NCI-H1092 (cell line): ENCODE measurements around the gene PCIF1.
"Not testable (repeated sequence)": the region's sequence is repeated elsewhere in the genome, so short reads cannot be mapped to it uniquely, and the experiment has no call there.

ENCODE experiments used
- DNase-seq: peaks from one replicate; lab custom pipeline; 2025; lab: John Stamatoyannopoulos, UW

Gene PCIF1

DNA sequence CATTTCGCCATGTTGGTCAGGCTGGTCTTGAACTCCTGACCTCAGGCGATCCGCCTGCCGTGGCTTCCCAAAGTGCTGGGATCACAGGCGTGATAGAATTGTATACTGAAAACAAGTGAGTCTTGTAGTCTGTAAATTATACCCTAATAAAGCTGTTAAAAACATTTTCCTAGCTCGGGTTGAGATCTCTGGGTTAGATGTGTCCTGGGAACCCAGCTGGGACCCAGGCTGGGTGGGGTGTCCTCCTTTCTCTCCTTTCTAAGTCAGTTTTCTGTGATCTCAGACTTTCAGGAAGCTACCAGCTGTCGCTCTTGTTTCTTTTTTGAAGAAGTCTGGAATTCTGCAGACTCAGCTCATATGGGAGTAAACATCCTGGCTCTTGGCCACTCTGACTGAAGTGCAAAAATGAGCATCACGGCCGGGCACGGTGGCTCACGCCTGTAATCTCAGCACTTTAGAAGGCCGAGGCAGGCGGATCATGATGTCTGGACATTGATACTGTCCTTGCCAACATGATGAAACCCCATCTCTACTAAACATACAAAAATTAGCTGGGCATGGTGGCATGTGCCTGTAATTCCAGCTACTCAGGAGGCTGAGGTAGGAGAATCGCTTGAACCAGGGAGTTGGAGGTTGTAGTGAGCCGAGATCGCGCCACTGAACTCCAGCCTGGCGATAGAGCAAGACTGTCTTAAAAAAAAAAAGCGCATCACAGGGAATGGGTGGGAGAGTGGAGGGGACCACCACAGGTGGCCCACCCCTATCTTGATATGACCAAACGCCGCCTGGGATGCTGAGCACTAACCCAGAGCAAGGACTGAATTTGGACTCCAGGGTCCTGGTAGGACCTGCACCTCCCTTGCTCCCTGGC is 9.9 kb upstream of the PCIF1 start:
- no peak for DNase-seq

DNA sequence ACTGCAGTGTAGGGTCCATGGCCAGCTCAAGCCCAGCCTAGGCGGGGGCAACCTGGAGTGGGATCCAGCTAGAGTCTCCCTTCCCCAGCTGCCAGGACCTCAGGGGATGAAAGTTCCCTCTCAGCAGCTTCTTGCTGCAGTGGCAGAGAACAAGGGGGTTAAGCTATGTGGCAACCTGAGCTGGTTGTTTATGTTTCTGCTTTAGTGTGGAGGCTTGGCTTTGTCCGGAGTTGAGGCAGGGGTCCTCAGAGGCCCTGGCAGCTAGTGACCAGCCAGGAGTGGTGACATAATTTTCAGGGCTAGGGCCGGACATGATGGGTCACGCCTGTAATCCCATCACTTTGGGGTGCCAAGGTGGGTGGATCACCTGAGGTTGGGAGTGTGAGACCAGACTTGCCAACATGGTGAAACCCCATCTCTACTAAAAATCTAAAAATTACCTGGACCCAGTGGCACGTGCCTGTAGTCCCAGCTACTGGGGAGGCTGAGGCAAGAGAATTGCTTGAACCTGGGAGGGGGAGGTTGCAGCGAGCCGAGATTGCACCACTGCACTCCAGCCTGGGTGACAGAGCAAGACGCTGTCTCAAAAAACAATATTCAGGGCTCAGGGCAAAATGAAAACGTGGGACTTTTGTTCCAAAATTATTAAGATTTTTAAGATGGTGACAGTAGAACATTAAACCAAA is 8.5 kb upstream of the PCIF1 start:
- DNase-seq, result no peak

DNA sequence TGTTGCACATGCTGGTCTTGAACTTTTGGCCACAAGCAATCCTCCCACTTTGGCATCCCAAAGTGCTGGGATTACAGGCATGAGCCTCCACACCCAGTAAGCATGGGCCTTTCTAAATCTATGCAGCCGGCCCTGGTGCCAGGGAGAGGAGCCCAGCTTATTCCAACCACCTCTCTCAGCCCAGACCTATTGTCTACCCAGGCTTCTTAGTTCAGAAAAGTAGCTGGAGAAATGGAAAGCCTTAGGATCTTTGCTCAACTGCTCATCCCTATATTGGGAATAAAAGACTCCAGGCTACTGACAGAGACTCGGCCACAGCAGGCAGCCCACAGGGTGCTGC is 7.8 kb upstream of the PCIF1 start:
- DNase-seq, result no peak

DNA sequence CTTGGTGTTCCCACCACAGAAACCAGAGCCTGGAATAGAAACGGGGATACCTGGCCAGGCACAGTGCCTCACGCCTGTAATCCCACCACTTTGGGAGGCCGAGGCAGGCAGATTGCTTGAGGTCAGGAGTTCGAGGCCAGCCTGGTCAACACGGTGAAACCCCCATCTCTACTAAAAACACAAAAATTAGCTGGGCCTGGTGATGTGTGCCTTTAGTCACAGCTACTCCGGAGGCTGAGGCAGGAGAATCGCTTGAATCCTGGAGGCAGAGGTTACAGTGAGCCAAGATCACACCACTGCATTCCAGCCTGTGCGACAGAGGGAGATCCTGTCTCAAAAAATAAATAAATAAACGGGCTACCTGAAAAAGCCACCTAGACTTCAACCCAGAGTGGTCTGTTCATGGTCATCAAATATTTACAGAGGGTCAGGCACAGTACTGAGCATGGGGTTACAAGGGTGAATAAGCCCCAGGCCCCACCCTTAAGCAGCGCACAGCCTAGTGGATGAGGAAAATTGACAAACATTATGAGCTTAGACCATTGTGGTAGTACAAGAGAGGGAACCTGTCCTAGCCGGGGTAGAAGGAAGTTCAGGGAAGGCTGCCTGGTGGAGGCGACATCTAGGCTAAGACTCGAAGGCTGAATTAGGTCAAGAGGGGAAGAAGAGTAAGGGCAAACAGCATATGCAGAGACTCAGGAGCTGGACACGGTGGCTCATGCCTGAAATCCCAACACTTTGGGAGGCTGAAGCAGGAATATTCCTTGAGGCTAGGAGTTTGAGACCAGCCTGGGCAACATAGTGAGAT is 7.2 kb upstream of the PCIF1 start:
- no peak for DNase-seq

DNA sequence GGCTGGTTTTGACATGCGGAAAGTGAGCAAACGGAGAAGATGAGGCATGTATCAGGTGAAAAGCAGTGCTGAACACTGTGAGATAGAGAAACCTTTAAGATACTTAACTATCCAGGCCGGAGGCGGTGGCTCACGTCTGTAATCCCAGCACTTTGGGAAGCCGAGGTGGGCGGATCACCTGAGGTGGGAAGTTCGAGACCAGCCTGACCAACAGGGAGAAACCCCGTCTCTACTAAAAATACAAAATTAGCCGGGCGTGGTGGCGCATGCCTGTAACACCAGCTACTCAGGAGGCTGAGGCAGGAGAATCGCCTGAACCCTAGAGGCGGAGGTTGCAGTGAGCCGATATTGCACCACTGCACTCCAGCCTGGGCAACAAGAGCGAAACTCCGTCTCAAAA is 2.8 kb upstream of the PCIF1 start:
- not testable (repeated sequence) for DNase-seq

DNA sequence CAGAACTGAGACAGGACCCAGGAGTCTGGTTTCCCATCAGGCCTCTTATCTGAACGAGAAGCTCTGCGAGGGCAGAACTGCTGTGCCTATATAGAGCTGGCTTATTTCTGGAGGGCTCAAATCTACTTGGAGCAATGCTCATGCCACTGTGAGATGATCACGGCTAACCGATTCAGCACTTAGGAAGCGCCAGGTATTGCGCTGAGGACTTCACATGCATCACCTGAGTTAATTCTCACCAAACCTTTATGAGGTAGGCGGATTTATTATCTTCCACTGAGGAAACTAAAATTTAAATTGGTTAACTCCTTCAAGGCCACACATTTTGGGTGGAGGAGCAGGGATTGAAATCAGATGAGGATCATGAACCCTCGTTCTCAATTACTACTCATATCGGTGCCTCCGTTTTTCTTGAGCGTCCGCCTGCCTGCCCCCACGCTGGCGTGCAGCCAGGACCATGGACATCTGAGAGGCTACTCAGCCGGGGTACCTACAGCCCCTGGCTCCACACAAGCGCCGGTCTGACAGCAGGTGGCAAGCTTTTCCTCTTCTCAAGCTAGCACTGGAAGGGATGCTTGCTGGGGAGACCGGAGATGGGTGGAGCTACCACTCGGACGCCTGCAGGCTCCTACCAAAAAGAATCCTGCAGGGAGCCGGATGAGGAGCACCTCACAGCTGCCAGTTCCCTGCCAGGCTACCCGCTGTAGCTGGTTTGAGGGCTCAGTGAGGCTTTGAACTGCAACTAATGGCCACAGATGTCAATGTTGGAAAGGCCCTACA is 1.0 kb upstream of the PCIF1 start:
- peak; percentile 69 for DNase-seq

DNA sequence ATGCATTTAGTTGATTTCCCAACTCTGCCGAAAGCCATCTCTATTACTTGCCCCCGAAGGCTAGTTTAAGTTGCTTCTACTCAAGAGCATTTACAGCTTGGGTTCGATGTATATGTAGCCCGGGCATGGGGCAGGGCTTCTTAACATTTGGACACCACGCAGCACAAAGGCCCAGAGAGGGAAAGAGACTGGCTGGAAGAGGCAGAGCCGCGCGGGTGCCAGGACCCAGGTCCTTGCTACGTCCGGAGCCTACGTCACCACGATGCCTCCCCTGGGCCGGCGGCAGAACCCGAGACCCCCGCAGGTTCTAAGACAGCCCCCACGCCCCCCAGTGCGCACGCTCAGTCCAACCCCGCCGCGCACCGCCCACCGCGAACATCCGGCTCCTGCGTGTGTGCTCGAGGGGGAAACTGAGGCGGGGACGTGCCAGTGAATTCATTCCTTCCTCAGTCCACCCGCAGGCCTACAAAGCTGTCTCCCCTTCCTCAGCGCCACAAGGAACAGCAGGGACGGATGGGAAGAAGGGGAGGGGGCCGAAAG is 367 bp upstream of the PCIF1 start:
- DNase-seq, result peak; percentile 62

DNA sequence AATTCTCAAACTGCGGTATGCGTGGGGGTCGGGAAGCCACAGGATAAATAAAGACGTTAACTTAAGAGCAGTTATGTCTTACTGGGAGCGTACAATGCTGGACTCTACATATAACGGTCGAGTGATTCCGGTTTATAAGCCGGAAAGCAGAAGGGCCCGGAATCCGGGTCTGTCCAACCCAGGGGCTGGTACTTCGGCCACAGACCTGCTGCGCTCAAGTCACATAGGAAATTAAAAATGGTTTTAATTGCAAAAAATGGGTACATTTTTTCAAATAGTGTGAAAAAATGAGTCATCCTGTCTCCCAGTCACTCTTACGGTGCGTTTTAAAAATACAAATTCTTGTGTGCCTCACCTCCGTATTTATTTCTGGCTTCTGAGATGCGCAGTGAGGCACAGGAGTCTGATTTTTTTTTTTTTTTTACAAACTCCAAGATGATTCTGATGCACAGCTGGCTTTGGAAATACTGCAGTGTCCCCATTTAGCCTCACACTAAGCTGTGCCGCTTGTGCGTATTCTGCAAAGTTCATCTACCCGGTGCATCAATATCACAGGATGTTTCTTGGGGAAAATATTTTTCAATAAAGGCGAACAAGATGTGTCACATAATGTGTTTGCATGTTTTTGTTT is 1.0 kb downstream of the PCIF1 start:
- DNase-seq, result no peak

DNA sequence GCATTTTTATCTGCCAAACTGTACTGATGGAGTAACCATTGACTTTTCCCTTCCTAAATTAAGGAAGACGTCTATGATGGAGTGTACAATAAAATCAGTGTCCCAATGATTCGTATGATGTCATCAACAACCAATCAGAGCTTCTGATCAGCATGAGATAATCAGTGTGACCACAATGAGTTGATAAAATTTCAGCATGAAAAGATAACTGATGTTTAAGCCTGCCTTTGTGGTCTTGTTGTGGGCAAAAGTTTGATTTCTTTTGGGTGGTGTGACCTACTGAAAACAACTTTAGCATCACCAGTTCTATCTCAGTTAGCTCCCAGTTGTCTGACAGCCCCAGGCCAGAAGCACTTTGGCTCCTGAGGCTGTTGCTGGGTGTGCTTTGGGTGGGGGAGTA is 3.3 kb downstream of the PCIF1 start:
- DNase-seq, result no peak

DNA sequence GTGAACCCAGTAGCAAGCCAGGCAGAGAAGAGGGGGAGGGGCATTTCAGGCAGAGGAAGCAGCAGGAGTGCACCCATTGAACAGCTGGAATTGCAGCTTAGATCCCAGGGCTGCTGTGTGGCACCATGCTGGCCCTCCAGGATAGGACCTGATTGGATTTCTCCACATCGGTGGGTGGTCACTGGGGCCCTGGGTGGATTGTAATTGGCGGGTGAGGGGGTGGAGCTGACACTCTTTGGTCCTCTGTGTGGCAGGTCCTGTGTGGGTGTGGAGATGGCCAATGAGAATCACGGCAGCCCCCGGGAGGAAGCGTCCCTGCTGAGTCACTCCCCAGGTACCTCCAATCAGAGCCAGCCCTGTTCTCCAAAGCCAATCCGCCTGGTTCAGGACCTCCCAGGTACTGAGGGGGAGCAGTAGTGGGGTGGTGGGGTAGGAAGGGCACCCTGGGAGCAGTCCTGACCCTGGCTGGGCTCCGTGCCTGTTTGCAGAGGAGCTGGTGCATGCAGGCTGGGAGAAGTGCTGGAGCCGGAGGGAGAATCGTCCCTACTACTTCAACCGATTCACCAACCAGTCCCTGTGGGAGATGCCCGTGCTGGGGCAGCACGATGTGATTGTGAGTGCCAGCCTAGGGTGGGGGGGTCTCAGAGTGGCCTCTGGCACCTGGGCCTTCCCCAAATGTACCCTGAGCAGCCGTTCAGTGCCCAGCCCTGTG is 4.4 kb downstream of the PCIF1 start:
- no peak for DNase-seq

DNA sequence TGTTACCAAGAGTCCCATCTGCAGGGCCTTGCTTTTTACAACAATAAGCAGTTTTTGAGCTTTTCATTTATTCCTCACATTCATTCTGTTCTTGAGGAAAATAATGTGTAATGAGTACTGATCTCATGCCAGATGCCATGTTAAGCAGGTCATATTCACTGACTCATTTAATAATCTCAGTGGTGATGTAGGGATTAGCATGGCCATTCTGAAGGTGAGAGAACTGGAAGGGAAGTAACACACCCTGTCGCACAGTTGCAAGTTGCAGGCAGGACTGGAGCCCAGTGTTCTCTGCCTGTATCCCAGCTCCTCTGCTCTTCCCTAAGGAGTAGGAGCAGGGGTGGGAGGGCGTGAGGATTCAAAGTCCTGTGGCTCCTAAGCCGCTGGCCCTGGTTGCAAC is 5.6 kb downstream of the PCIF1 start:
- no peak for DNase-seq

DNA sequence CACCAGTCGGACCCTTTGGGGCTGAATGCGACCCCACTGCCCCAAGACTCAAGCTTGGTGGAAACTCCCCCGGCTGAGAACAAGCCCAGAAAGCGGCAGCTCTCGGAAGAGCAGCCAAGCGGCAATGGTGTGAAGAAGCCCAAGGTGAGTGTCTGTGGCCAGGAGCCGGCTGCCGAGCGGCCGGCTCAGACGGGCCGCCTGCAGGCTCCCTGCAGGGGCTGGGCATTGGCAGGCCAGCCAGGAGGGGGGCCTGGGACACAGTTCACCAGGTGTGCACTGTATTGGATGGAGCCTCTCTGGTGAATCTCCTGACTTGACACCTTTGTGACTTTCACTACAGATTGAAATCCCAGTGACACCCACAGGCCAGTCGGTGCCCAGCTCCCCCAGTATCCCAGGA is 6.0 kb downstream of the PCIF1 start:
- DNase-seq, result no peak

DNA sequence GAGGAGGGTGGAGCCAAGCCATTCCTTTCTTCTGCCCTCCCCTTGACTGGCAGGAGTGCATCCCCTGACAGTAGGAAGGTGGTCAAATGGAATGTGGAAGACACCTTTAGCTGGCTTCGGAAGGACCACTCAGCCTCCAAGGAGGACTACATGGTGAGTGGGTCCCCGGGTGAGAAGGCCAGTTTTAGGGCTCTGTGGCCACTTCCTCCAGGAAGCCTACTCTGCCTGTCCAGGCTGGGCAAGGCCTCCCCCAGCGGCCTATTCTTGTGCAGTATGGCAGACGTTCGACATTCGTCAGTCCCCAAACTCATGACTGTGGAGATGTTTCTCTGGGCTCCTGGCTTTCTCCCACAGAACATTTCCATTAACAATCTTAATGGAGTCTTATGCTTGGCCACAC is 9.1 kb downstream of the PCIF1 start:
- no peak for DNase-seq

DNA sequence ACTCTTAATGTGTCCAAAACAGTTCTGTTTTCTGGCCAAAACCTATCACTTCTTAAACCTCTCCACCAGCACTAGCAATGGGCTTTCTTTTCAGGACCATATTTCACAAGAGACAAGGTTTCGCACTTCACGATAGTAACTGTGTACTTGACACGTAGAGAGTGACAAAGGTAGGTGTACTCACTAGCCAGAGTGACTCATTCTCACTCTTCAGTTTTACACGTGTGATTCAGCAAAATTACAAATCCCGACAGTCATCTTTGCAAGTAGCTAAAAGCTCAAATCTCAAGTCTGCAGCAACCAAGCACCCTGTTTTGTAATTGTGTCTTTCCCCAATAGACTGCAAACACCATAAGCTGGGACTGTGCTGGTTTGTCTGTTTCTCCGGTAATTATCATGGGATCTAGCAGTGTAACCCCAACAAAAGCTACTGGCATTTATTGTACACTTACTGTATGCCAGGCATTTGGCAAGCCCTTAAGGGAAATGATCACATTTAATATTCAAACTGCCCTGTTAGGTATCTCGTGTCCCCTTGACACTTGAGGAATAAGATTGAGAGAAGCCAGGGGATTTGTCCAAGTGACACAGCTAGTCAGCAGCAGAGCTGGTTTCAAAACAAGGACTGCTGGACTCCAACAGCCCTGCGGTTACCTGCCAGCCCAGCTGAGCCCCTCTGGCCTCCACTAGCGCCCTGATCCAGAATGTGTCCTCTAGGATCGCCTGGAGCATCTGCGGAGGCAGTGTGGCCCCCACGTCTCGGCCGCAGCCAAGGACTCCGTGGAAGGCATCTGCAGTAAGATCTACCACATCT is 9.9 kb downstream of the PCIF1 start:
- no peak for DNase-seq

DNA sequence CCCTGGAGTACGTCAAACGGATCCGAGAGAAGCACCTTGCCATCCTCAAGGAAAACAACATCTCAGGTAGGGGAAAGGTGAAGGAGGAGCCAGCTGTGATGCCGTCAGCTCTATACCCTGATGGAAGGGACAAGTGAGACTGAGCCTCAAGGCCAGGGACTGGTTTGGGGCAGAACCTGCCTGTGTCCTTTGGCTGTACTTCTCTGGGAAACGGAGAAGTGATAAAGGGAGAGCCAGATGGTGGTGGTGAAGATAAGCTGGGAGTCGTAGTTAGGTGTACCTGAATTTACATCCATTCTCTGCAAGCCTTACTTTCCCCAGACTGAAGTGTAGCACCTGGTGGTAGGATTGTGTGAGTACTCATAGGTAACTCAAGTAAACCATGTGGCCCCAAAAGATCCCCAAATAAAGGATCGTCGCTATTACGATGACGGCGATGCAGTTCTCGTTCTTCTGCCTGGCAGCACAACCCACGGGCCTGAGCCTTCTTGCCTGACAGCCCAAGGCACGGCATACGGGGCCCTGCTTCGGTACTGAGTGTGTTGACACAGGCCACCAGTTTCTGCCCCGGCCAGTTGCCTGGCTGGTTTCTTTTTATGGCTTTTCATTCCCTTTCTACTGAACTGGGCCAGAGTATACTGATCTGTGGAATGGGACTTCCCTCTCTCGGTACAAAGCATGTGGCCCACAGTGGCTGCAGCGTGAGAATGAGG is 10.6 kb downstream of the PCIF1 start:
- no peak for DNase-seq

DNA sequence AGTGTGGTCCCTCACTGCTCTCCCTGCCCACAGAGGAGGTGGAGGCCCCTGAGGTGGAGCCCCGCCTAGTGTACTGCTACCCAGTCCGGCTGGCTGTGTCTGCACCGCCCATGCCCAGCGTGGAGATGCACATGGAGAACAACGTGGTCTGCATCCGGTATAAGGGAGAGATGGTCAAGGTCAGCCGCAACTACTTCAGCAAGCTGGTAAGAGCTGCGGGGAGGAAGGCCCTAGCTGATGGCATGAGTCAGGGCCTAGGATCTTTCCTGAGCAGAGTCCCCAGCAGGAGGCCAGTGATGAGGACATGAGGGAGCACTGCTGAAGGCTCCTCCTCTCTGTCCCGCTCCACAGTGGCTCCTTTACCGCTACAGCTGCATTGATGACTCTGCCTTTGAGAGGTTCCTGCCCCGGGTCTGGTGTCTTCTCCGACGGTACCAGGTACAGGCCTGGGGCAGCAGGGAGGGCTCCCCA is 11.2 kb downstream of the PCIF1 start:
- DNase-seq, result no peak

DNA sequence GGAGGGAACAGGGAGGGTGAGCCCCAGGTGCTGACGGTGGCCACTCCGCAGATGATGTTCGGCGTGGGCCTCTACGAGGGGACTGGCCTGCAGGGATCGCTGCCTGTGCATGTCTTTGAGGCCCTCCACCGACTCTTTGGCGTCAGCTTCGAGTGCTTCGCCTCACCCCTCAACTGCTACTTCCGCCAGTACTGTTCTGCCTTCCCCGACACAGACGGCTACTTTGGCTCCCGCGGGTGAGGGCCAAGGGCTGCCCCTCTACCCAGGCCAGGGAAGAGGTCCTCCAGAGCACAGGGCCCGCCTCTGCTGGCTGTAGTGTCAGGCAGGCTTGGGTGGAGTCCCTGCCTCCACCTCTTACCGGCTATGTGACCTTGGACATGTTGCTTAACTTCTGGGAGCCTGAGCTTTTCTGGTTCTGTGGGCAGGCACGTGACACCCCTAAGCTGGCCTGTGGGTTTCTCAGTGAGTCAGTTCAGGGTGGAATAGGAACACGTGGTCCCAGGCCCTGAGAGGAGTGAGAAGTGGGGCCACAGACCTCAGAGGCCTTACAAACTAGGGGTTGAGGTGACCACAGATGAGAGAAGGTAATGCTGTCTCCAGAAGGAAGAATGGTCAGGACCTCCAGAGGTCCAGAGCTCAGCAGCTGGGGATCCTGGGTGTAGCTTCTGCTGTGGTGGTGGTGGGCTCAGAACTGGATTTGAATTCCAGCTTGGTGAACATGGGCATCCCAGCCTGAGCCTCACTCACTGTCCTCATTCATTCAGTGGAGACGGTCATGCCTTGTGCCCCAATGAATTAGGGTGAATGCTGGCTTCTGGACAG is 11.9 kb downstream of the PCIF1 start:
- DNase-seq, result no peak
